Occipital lobe (tissue), 2 donors: ENCODE data around the gene LRIT1. TPM values are rescaled to one million over a fixed set of nuclear protein-coding genes. Genes with fewer than 3 reads are reported as not detected.

Experiments used
- DNase-seq: peaks from one replicate; lab custom pipeline; 2025; lab: John Stamatoyannopoulos, UW
- total RNA-seq: library from RNA; depleted of rRNA; stranded (reverse); fragments of >200 nt; gene quantifications from one replicate; pipeline ENCODE4 v1.2.3, GENCODE V29; 2014

The LRIT1 gene
- total RNA-seq, 1 donor from 2014 or later = not detected

- DNase-seq = no peak
These were observed 46.8 kb downstream of the LRIT1 start, which contains the start of gene CDHR1 for GRCh38 chr10:84194424-84195043. Gene CDHR1 (plus strand): TSS chr10:84194537. CDS start chr10:84194761, 224 bp downstream.

GRCh38 chr10:84193846-84194423 is 47.4 kb downstream of the LRIT1 start:
- no peak for DNase-seq

GRCh38 chr10:84193327-84193726 is 48.0 kb downstream of the LRIT1 start:
- DNase-seq = no peak

- no peak for DNase-seq
These were observed 50.2 kb downstream of the LRIT1 start for GRCh38 chr10:84191106-84191505.

DNA sequence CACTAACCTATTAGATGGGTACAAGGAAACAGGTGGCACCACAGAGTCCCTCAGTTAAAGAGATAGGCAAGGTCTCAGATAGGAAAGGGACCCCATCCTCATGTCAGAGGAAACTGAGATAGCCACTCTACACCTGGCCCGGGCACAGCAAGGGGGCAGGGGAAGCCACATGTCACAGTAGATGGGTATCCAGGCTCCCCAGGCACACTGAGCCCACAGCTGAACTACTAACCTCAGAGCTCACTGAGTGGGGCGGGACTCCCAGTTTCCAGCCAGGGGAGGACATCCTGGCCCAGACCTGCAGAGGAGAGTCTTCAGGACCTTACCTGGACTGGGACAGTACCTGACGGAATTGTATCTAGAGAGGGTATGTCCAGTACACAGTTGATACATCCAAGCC is 50.7 kb downstream of the LRIT1 start:
- no peak for DNase-seq

DNA sequence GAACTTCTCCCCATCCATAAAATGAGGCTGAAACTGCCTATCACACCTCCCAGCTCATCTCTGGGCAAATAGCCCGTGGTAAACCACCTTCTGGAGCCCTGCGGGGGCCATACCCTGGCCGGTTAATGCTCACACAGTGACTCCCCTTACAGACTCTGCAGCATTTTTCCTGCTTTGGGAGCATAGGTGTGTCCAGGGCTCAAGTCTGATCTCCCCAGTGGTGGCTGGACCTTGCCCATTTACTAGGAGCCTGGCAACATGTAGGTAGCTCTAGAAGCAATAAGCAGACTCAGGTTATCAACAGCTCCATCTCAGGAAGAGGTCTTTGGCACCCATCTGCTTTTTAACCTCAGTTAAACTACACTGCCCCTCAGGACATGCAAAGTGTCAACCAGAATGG is 52.5 kb downstream of the LRIT1 start:
- DNase-seq = no peak

DNA sequence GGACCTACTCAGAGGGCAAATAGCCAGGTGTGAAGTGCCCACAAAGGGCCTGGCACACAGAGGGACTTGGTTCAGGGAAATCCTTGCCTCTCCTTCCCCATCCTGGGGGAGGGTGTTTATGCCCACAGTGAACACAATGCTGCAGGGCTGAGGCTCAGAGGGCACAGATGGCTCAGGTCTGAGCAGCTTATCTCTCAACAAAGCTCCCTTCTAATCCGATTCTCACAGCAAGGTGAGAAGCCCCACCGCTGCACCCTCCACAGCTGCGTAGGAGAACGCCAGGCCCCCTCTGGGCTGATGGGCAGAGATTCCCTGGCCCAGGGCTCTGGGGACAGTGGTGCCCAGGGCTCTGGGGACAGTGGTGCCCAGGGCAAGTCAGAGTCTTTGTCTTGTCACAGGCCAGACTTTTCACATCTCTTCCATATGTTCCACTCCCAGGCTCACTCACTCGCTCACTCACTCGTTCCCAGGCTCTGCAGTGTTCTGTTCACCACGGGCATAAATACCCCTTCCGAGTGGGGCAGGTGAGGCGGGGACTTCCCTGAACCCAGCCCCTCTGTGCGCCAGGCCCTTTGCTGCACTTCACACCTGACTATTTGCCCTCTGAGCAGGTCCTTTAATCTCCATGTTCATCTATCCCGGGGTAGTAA is 55.7 kb downstream of the LRIT1 start:
- no peak for DNase-seq

DNA sequence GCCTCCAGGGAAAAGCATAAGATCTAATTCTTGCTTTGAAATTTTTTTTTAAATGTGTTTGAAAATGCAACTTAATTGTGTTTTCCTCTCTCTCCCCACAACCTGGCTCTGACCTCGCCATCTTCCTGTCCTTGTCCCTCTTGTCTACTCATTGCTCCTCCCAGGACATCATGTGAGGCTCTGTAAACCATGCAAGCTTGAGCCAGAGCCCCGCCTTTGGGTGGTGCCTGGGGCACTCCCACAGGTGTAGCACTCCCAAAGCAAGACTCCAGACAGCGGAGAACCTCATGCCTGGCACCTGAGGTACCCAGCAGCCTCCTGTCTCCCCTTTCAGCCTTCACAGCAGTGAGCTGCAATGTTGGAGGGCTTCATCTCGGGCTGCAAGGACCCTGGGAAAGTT is 56.8 kb downstream of the LRIT1 start:
- DNase-seq = no peak

DNA sequence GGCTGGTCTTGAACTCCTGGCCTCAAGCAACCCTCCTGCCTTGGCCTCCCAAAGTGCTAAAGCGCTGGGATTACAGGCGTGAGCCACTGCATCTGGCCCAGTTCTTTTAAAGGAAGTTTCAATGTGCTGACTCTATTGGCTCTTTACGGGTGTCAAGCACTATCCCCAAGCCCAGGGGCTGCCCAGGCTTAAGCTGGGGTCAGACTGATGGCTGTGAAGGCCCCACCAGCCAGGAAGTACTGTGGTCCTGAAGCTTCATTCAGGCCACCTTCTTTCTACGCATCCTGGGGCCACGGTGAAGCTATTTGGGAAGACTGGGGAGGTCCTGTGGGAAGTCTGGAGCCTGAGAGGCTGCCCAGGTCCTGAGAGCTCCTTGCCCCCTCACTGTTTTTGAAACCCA is 59.7 kb downstream of the LRIT1 start:
- no peak for DNase-seq

Other genes starting within 250 kb of the LRIT1 start
- 146 TPM for gene GHITM, start 102.0 kb downstream of the LRIT1 start, total RNA-seq
- not detected for gene GPR15LG, start 67.7 kb downstream of the LRIT1 start, total RNA-seq
- gene CDHR1, start 47.0 kb downstream of the LRIT1 start, total RNA-seq = 1.2 TPM
- not detected for gene LRIT2, start 16.0 kb downstream of the LRIT1 start, total RNA-seq
- 0.47 TPM for gene RGR, start 3.5 kb upstream of the LRIT1 start, total RNA-seq
- 102 TPM for gene CCSER2, start 87.0 kb upstream of the LRIT1 start, total RNA-seq